Activated B cell treated with CpG ODN at 0.5 μM for 24 hours (primary cell): Measurements from ENCODE around the gene B3GNT4. TPM values are rescaled to one million over a fixed set of nuclear protein-coding genes. Genes with fewer than 3 reads are reported as not detected.
"Not testable (repeated sequence)": the region's sequence is repeated elsewhere in the genome, so short reads cannot be mapped to it uniquely, and the experiment has no call there.

ENCODE experiments used
- ATAC-seq: fragments of 200-7000 bp; cut with Tn5 transposase; one replicate; pipeline ENCODE4 v1.10.0; 2021; ENCODE audit warnings: low read depth, mild to moderate bottlenecking, moderate library complexity
- CTCF ChIA-PET: fragments of 350-600 bp; sonication (Branson Sonifier 250); formaldehyde crosslinking; loops from one replicate; lab custom pipeline; 2021; ENCODE audit warnings: antibody characterized with exemption; lab: Charles Lee
- POLR2A ChIA-PET: fragments of 350-600 bp; sonication (Branson Sonifier 250); formaldehyde crosslinking; loops from one replicate; lab custom pipeline; 2021; ENCODE audit warnings: antibody characterized with exemption; lab: Charles Lee
- DNase-seq: peaks from one replicate; pipeline ENCODE4 v3.0.0; 2022
- H3K27ac Mint-ChIP-seq: one replicate; pipeline ENCODE4 v1.8.0; 2020; ENCODE audit warnings: mixed read lengths
- H3K27me3 Mint-ChIP-seq: one replicate; pipeline ENCODE4 v1.8.0; 2021; ENCODE audit warnings: mixed read lengths
- H3K36me3 Mint-ChIP-seq: one replicate; pipeline ENCODE4 v1.8.0; 2021; ENCODE audit warnings: low read depth, mixed read lengths
- H3K4me1 Mint-ChIP-seq: one replicate; pipeline ENCODE4 v1.8.0; 2021; ENCODE audit warnings: mixed read lengths
- H3K4me3 Mint-ChIP-seq: one replicate; pipeline ENCODE4 v1.8.0; 2020; ENCODE audit warnings: mild to moderate bottlenecking, mixed read lengths
- H3K9me3 Mint-ChIP-seq: one replicate; pipeline ENCODE4 v1.8.0; 2020; ENCODE audit warnings: mixed read lengths
- CTCF ChIP-seq: fragments of 200-600 bp; IDR thresholded peaks from one replicate; pipeline ENCODE4 v1.8.0; 2022; ENCODE audit warnings: antibody characterized with exemption, mild to moderate bottlenecking
- intact Hi-C: fragments of 100-400 bp; cut with micrococcal nuclease; formaldehyde crosslinking; loops from one replicate; pipeline ENCODE4 v1.15.1; 2024
- total RNA-seq: library from RNA; stranded (reverse); gene quantifications from 2 replicates; pipeline ENCODE4 v1.2.3, GENCODE V29; 2022

B3GNT4 gene
- total RNA-seq, 1 donor from 2014 or later, result not detected

GRCh38 chr12:122244565-122245371 lies 41.3 kb downstream of the B3GNT4 start:
- POLR2A ChIA-PET, result interaction anchor here (0.5 to 0.6 kb wide), 2 partner anchors 18 to 1180 kb away, joined by 3 to 5 read pairs; no protein-coding TSS in a partner anchor
- Mint-ChIP-seq H3K36me3 (peaks cover 71% of the 10 kb centered on the region), H3K4me1 (no peaks in the 10 kb centered on the region), H3K27me3 (no peaks in the 10 kb centered on the region), H3K27ac (no peak overlapping the region), H3K4me3 (no peak overlapping the region), H3K9me3 (no peaks in the 10 kb centered on the region)
- intact Hi-C loops, result no loop called here
- CTCF ChIA-PET, result no interaction called here
- DNase-seq, result no peak
- TF ChIP-seq CTCF, result no peak
- no peak for ATAC-seq

- Mint-ChIP-seq H3K4me1 (no peaks in the 10 kb centered on the region), H3K36me3 (peaks cover 72% of the 10 kb centered on the region), H3K27ac (no peak overlapping the region), H3K9me3 (no peaks in the 10 kb centered on the region), H3K4me3 (no peak overlapping the region), H3K27me3 (no peaks in the 10 kb centered on the region)
- ChIA-PET CTCF (no interaction called here), POLR2A (interaction anchor here (0.6 kb wide), 1 partner anchor 17 kb away, joined by 5 read pairs; no protein-coding TSS in a partner anchor)
- ATAC-seq, result no peak
- no peak for DNase-seq
- intact Hi-C loops, result no loop called here
- TF ChIP-seq CTCF, result no peak
These were observed 42.0 kb downstream of the B3GNT4 start for GRCh38 chr12:122245553-122245952.

GRCh38 chr12:122250047-122250446 lies 46.5 kb downstream of the B3GNT4 start:
- DNase-seq (no peak), ATAC-seq (no peak)
- no peak overlapping the region for H3K4me3 Mint-ChIP-seq
- intact Hi-C loops, result no loop called here
- H3K36me3 Mint-ChIP-seq, result peaks cover 57% of the 10 kb centered on the region
- H3K27ac Mint-ChIP-seq, result no peak overlapping the region
- no peaks in the 10 kb centered on the region for H3K27me3 Mint-ChIP-seq
- ChIA-PET POLR2A (no interaction called here), CTCF (no interaction called here)
- no peak for TF ChIP-seq CTCF
- no peaks in the 10 kb centered on the region for H3K4me1 Mint-ChIP-seq
- no peaks in the 10 kb centered on the region for H3K9me3 Mint-ChIP-seq

- Mint-ChIP-seq H3K27me3 (no peaks in the 10 kb centered on the region), H3K4me1 (no peaks in the 10 kb centered on the region), H3K27ac (no peak overlapping the region), H3K9me3 (no peaks in the 10 kb centered on the region), H3K36me3 (peaks cover 59% of the 10 kb centered on the region), H3K4me3 (no peak overlapping the region)
- ChIA-PET CTCF (no interaction called here), POLR2A (no interaction called here)
- TF ChIP-seq CTCF, result no peak
- ATAC-seq (no peak), DNase-seq (no peak)
- intact Hi-C loops, result no loop called here
These were observed 47.0 kb downstream of the B3GNT4 start for GRCh38 chr12:122250536-122250935.

GRCh38 chr12:122258462-122258861 lies 55.0 kb downstream of the B3GNT4 start:
- H3K27ac Mint-ChIP-seq, DNase-seq, intact Hi-C loops, POLR2A ChIA-PET, H3K4me1 Mint-ChIP-seq, ATAC-seq, H3K4me3 Mint-ChIP-seq, H3K27me3 Mint-ChIP-seq, H3K9me3 Mint-ChIP-seq, CTCF ChIA-PET: not testable (repeated sequence)
- peaks cover 72% of the 10 kb centered on the region for H3K36me3 Mint-ChIP-seq

Other genes with a start within 250 kb of the B3GNT4 start
- 38.6 and 41.4 TPM in 2 replicates for gene BCL7A, start 181.8 kb upstream of the B3GNT4 start, total RNA-seq
- 26.7 and 33.7 TPM in 2 replicates for gene MLXIP, start 125.0 kb upstream of the B3GNT4 start, total RNA-seq
- not detected in 2 replicates for gene IL31, start 29.5 kb upstream of the B3GNT4 start, total RNA-seq
- not detected in 2 replicates for gene LRRC43, start 20.6 kb upstream of the B3GNT4 start, total RNA-seq
- gene DIABLO, start 22.3 kb downstream of the B3GNT4 start, total RNA-seq, result 39.8 and 51.3 TPM in 2 replicates
- 29.6 and 33.2 TPM in 2 replicates for gene VPS33A, start 62.8 kb downstream of the B3GNT4 start, total RNA-seq
- gene CLIP1, start 219.0 kb downstream of the B3GNT4 start, total RNA-seq, result 58.6 and 63.2 TPM in 2 replicates